SH-SY5Y (cell line): ENCODE results near the gene LUC7L.

Experiments
- GATA2 ChIP-seq: IDR thresholded peaks from 2 replicates; pipeline ENCODE4 v1.6.1; 2011; ENCODE audit warnings: mild to moderate bottlenecking, low read depth, low read length
- GATA3 ChIP-seq: IDR thresholded peaks from 2 replicates; pipeline ENCODE4 v1.6.1; 2011; ENCODE audit warnings: low read depth, mild to moderate bottlenecking, low read length, moderate library complexity

DNA sequence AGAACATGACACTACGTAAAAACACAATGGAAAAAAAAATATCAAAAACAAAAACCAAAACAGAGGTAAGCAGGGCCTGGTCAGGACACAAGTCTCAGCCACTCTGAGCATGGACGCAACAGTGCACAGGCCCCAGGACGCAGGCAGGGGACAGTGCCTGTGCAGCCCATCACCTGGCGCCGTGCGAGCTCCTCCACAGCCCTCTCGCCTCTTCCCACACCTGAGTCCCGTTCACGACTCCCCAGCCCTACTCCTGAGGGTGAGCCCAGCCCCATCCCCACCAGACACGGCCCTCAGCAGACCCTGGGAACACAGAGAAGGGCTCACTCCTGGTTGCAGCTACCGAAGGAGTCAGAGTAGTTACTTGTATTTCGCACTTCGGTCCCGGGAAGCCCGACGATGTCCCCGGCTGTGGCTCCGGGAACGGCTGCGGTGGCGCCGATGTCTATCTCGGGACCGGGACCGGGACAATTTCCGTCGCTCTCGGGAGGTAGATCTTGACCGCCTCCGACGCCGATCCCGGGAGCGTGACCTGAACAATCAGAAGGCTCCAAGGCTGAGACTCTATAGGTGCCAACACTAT lies 39.6 kb downstream of the LUC7L start:
- TF ChIP-seq GATA3 = no peak
- no peak for TF ChIP-seq GATA2
